BLaER1 (cell line): ENCODE data around the gene NDUFB4.

ENCODE experiments used
- H3K27ac ChIP-seq: shearing (Covaris generic); formaldehyde crosslinking; 2 replicates; pipeline ENCODE4 v1.8.1; 2022
- H3K27me3 ChIP-seq: shearing (Covaris generic); formaldehyde crosslinking; 2 replicates; pipeline ENCODE4 v1.8.1; 2022
- H3K36me3 ChIP-seq: shearing (Covaris generic); formaldehyde crosslinking; 2 replicates; pipeline ENCODE4 v1.8.1; 2022
- H3K4me1 ChIP-seq: shearing (Covaris generic); formaldehyde crosslinking; 2 replicates; pipeline ENCODE4 v1.8.1; 2022
- H3K4me2 ChIP-seq: shearing (Covaris generic); formaldehyde crosslinking; 2 replicates; pipeline ENCODE4 v1.8.1; 2022
- H3K4me3 ChIP-seq: shearing (Covaris generic); formaldehyde crosslinking; 2 replicates; pipeline ENCODE4 v1.8.1; 2022
- H3K9ac ChIP-seq: shearing (Covaris generic); formaldehyde crosslinking; 2 replicates; pipeline ENCODE4 v1.8.1; 2022
- H3K9me3 ChIP-seq: shearing (Covaris generic); formaldehyde crosslinking; 2 replicates; pipeline ENCODE4 v1.8.1; 2022
- H4K20me1 ChIP-seq: shearing (Covaris generic); formaldehyde crosslinking; 2 replicates; pipeline ENCODE4 v1.8.1; 2022
- Cebpa-rat ChIP-seq: shearing (Covaris generic); IDR thresholded peaks from 2 replicates; pipeline ENCODE4 v1.8.1; 2022

NDUFB4 gene

GRCh38 chr3:120650311-120650710, 54.2 kb downstream of the NDUFB4 start:
- H3K36me3 ChIP-seq: no peaks in the 10 kb centered on the region
- no peaks in the 10 kb centered on the region for H3K9me3 ChIP-seq
- H3K4me3 ChIP-seq: no peak overlapping the region
- H3K4me1 ChIP-seq: peaks cover 12% of the 10 kb centered on the region; the same call in 1 of the 2 replicates
- no peaks in the 10 kb centered on the region for H4K20me1 ChIP-seq
- H3K4me2 ChIP-seq: no peak overlapping the region
- TF ChIP-seq Cebpa-rat: no peak
- no peak overlapping the region for H3K9ac ChIP-seq
- H3K27ac ChIP-seq: no peak overlapping the region
- no peaks in the 10 kb centered on the region for H3K27me3 ChIP-seq
